Osteoblast (primary cell): ENCODE results near the gene RIN3. TPM values are rescaled to one million over a fixed set of nuclear protein-coding genes. Genes with fewer than 3 reads are reported as not detected.

Experiments used
- DNase-seq: peaks from one replicate; pipeline ENCODE4 v3.0.0; 2011; ENCODE audit warnings: low spot score, mixed read lengths; ENCODE audit not compliant: insufficient read length; ENCODE audit errors: missing footprints
- H2AFZ ChIP-seq: 2 replicates; pipeline ENCODE4 v1.6.0; 2011; ENCODE audit warnings: mild to moderate bottlenecking, low read length
- H3K27ac ChIP-seq: 2 replicates; pipeline ENCODE4 v1.5.1; 2011; ENCODE audit warnings: mild to moderate bottlenecking, low read depth, low read length, moderate library complexity
- H3K27me3 ChIP-seq: 2 replicates; pipeline ENCODE4 v1.6.0; 2012; ENCODE audit warnings: mild to moderate bottlenecking, control low read depth, inconsistent platforms, low read length, moderate library complexity; ENCODE audit not compliant: insufficient read depth
- H3K36me3 ChIP-seq: 2 replicates; pipeline ENCODE4 v1.5.1; 2011; ENCODE audit warnings: mild to moderate bottlenecking, low read length, control low read depth, moderate library complexity; ENCODE audit not compliant: insufficient read depth
- H3K4me1 ChIP-seq: 2 replicates; pipeline ENCODE4 v1.5.1; 2011; ENCODE audit warnings: mild to moderate bottlenecking, low read length, control low read depth, moderate library complexity; ENCODE audit not compliant: insufficient read depth
- H3K4me2 ChIP-seq: 2 replicates; pipeline ENCODE4 v1.6.0; 2011; ENCODE audit warnings: mild to moderate bottlenecking, low read length; ENCODE audit not compliant: insufficient read depth
- H3K4me3 ChIP-seq: fragments of 200-600 bp; sonication (generic); 3 replicates; pipeline ENCODE4 v1.5.1; 2012; ENCODE audit warnings: mild to moderate bottlenecking, low read length, inconsistent platforms; ENCODE audit not compliant: insufficient read depth
- H3K79me2 ChIP-seq: 2 replicates; pipeline ENCODE4 v1.6.0; 2012; ENCODE audit warnings: mild to moderate bottlenecking, low read length, control low read depth, inconsistent platforms; ENCODE audit not compliant: insufficient read depth
- H3K9me3 ChIP-seq: 2 replicates; pipeline ENCODE4 v1.5.1; 2011; ENCODE audit warnings: low read depth, low read length, control low read depth
- H4K20me1 ChIP-seq: 2 replicates; pipeline ENCODE4 v1.6.0; 2012; ENCODE audit warnings: mild to moderate bottlenecking, low read length, control low read depth; ENCODE audit not compliant: insufficient read depth
- total RNA-seq: library from RNA; depleted of rRNA; stranded (reverse); fragments of >200 nt; gene quantifications from 2 replicates; pipeline ENCODE4 v1.2.3, GENCODE V29; 2012
- TF ChIP-seq, protein P1 (sequence below): IDR thresholded peaks from 2 replicates; pipeline ENCODE4 v1.5.1; 2011; ENCODE audit warnings: mild to moderate bottlenecking, low read depth, low read length, moderate library complexity; ENCODE audit errors: extremely low read depth

The RIN3 gene
- total RNA-seq, 1 donor, result 7.6 TPM

DNA sequence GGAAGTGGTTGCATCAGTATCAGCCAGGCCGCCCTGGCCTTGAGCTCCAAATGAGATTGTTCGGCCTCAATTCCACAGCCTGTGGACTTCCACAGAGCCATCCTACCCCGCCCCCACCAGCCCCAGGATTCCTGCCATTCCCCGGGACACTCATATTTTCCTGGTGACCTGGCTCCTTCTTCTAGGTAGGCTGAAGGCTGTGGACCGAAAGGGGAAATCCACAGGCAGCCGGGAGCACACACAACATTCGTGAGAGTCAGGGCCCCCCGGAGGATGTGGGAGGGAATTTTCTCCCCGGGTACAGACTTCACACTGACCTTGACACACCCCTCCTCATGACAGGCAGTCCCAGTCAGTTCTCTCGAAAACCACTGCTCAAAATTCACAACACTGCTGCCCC is 39.9 kb downstream of the RIN3 start:
- TF ChIP-seq, protein P1, sequence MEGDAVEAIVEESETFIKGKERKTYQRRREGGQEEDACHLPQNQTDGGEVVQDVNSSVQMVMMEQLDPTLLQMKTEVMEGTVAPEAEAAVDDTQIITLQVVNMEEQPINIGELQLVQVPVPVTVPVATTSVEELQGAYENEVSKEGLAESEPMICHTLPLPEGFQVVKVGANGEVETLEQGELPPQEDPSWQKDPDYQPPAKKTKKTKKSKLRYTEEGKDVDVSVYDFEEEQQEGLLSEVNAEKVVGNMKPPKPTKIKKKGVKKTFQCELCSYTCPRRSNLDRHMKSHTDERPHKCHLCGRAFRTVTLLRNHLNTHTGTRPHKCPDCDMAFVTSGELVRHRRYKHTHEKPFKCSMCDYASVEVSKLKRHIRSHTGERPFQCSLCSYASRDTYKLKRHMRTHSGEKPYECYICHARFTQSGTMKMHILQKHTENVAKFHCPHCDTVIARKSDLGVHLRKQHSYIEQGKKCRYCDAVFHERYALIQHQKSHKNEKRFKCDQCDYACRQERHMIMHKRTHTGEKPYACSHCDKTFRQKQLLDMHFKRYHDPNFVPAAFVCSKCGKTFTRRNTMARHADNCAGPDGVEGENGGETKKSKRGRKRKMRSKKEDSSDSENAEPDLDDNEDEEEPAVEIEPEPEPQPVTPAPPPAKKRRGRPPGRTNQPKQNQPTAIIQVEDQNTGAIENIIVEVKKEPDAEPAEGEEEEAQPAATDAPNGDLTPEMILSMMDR, result no peak
- Histone ChIP-seq H4K20me1 (peaks cover 22% of the 10 kb centered on the region), H3K4me2 (no peak overlapping the region), H3K27ac (peak overlapping the region; percentile 24), H3K4me3 (no peak overlapping the region), H3K9me3 (no peaks in the 10 kb centered on the region), H3K4me1 (peaks cover 26% of the 10 kb centered on the region), H3K36me3 (peaks cover 24% of the 10 kb centered on the region), H3K27me3 (no peaks in the 10 kb centered on the region), H2AFZ (no peak overlapping the region), H3K79me2 (peaks cover 41% of the 10 kb centered on the region)
- DNase-seq, result peak; percentile 90

DNA sequence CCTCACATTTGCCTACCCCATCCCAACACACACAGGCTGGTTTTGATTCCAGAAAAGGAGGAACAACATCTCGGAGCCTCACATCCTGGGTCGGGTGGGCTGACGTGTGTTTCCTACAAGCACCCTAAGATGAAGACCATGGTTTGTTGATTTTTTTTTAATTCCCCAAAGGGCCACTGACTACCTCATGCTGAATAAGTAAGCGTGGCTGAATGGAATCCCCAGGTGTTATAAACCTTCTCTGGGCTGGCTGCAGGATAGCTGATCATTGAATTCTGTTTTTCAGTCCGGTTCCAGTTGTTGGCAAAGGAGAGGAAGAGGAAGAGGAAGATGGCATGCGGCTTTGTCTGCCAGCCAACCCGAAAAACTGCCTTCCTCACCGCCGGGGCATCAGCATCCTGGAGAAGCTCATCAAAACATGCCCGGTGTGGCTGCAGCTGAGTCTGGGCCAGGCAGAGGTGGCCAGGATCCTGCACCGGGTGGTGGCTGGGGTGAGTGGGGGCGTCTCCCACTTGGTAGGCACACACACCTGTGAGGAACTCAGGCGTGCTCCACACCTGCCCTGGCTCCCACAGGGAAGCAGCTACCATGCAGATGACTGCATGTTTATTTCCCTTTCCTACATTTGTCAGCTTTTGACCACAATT is 42.0 kb downstream of the RIN3 start:
- H3K36me3 ChIP-seq, result peaks cover 31% of the 10 kb centered on the region
- H3K27me3 ChIP-seq, result no peaks in the 10 kb centered on the region
- TF ChIP-seq, protein P1, result no peak

DNA sequence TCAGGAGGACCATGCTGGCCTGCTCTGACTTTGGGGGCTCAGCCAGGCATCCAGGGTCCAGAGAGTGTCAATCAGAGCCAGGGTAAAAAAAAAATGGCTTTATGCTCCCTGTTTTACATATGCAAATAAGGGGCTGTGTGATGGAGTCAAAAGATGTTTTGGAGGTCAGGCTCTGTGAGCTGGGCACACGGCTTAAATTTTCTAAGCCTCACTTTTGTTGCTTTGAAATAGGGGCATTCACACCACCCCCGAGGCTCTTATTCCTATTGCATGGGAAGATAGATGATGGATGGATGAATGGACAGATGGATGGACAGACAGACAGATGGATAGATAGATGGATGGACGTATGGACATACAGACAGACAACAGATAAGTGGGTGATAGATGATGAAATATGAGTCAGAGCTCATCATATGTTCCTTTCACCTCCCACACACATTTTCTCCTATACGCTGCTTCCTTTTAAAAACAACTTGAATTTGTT is 42.7 kb downstream of the RIN3 start:
- H3K79me2 ChIP-seq, result peaks cover 24% of the 10 kb centered on the region
- DNase-seq, result no peak
- H3K27me3 ChIP-seq, result no peaks in the 10 kb centered on the region
- no peak overlapping the region for H3K4me2 ChIP-seq
- H4K20me1 ChIP-seq, result peaks cover 8% of the 10 kb centered on the region
- no peak overlapping the region for H2AFZ ChIP-seq
- H3K36me3 ChIP-seq, result peaks cover 29% of the 10 kb centered on the region
- peaks cover 21% of the 10 kb centered on the region for H3K4me1 ChIP-seq
- no peak overlapping the region for H3K4me3 ChIP-seq
- H3K27ac ChIP-seq, result no peak overlapping the region
- TF ChIP-seq, protein P1, result no peak
- no peaks in the 10 kb centered on the region for H3K9me3 ChIP-seq

More for the DNA sequence above, 42.0 kb downstream of the RIN3 start:
- Histone ChIP-seq H3K79me2 (peaks cover 30% of the 10 kb centered on the region), H3K4me1 (peaks cover 21% of the 10 kb centered on the region), H4K20me1 (peaks cover 10% of the 10 kb centered on the region), H2AFZ (no peak overlapping the region), H3K4me2 (no peak overlapping the region), H3K4me3 (no peak overlapping the region), H3K27ac (no peak overlapping the region), H3K9me3 (no peaks in the 10 kb centered on the region)
- DNase-seq, result no peak

DNA sequence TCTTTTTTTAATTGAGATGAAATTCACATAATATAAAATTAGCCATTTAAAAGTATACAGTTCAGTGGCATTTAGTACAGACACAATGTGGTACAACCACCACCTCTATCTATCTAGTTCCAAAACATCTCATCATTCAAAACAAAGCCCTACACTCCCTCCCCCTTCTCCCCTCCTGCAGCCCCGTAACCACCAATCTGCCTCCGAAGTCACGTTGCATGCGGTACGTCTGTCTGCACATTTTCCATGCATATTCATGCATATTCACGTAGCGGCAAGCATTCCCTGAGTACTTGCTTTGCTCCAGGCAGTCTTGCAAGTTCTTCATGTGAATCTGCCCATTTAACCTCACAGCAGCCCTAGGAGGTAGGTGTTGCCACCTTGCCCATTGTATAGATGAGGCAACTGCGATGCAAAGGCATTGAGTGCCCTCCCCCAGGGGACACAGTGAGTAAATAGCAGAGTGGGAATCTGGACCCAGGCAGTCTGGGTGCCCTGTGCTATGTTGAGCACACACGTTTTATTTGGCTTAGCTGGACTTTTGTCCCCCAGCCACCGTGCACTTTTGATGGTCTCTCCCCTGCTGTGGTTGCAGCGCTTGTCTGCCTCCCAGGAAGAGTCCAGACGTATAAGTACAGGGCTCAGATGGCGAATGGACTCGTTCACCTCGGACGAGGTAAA is 43.4 kb downstream of the RIN3 start:
- H3K4me2 ChIP-seq, result no peak overlapping the region
- no peak overlapping the region for H3K4me3 ChIP-seq
- peaks cover 8% of the 10 kb centered on the region for H4K20me1 ChIP-seq
- peaks cover 29% of the 10 kb centered on the region for H3K36me3 ChIP-seq
- DNase-seq, result no peak
- H3K27ac ChIP-seq, result no peak overlapping the region
- H3K9me3 ChIP-seq, result no peaks in the 10 kb centered on the region
- H2AFZ ChIP-seq, result no peak overlapping the region
- peaks cover 21% of the 10 kb centered on the region for H3K4me1 ChIP-seq
- TF ChIP-seq, protein P1, result no peak
- H3K27me3 ChIP-seq, result no peaks in the 10 kb centered on the region
- peaks cover 24% of the 10 kb centered on the region for H3K79me2 ChIP-seq
